ENCODE data around the gene POLR2A.

The POLR2A gene

DNA sequence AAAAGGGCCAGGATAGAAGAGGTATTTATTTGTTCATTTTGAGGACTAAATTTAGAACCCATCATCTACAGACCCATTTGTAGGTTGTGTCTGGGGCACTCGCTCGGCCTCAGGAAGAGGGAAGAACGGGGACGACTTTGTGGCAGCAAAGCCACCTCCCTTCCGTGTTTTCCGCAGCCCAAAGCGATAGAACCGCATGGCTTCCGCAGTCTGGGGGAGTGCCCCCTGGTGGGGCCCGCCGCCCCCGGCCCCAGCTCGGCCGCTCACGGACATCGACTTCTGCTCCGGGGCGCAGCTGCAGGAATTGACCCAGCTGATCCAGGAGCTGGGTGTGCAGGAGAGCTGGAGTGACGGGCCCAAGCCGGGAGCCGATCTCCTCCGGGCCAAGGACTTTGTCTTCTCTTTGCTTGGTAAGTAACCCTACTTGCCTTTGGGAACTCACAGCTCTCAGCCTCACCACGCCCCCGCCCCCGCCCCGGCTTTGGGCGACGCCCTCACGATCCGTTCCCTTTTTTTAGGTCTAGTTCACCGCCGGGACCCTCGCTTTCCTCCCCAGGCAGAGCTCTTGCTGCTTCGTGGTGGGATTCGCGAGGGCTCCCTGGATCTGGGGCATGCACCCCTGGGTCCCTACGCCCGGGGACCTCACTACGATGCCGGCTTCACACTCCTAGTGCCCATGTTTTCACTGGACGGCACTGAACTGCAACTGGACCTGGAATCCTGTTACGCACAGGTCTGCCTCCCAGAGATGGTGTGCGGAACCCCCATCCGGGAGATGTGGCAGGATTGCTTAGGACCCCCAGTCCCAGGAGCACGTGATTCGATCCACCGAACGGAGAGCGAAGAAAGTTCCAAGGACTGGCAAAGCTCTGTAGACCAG lies 48.2 kb upstream of the POLR2A start (continued):
- TF ChIP-seq ZNF335 (tag by site-specific recombination; conservative IDR thresholded peaks at IDR 0.05) (no peak; the same call in 1 of the 2 replicates), BCL11A (tag by site-specific recombination; IDR thresholded peaks at IDR 0.05; ENCODE audit: low read depth) (no peak), ZFP41 (tag by site-specific recombination; IDR thresholded peaks at IDR 0.05; ENCODE audit: borderline replicate concordance) (no peak), ZNF747 (tag by site-specific recombination; IDR thresholded peaks at IDR 0.05) (no peak), ZFP69B (tag by site-specific recombination; IDR thresholded peaks at IDR 0.05) (peak; percentile 90), ZNF707 (tag by site-specific recombination; IDR thresholded peaks at IDR 0.05) (no peak), IKZF3 (tag by site-specific recombination; IDR thresholded peaks at IDR 0.05) (no peak), KLF9 (tag by site-specific recombination; IDR thresholded peaks at IDR 0.05; ENCODE audit: low read depth) (peak; percentile 38; the same call in 1 of the 2 replicates), ZSCAN23 (tag by site-specific recombination; IDR thresholded peaks at IDR 0.05) (no peak), ZNF239 (tag by site-specific recombination; IDR thresholded peaks at IDR 0.05) (no peak), ZBTB48 (tag by site-specific recombination; IDR thresholded peaks at IDR 0.05) (no peak), ZNF148 (tag by site-specific recombination; IDR thresholded peaks at IDR 0.05; ENCODE audit: borderline replicate concordance) (no peak), ZNF404 (tag by site-specific recombination; IDR thresholded peaks at IDR 0.05) (no peak), ZBTB10 (tag by site-specific recombination; IDR thresholded peaks at IDR 0.05) (no peak), ZNF701 (tag by site-specific recombination; IDR thresholded peaks at IDR 0.05) (no peak), ZNF501 (tag by site-specific recombination; IDR thresholded peaks at IDR 0.05) (0 out of 2 replicates have a peak, but pooled peaks have one; percentile 52), ZNF530 (tag by site-specific recombination; IDR thresholded peaks at IDR 0.05; ENCODE audit: low read depth) (no peak), ZNF76 (tag by site-specific recombination; IDR thresholded peaks at IDR 0.05; ENCODE audit: borderline replicate concordance, low read depth) (no peak), ZNF558 (tag by site-specific recombination; IDR thresholded peaks at IDR 0.05) (no peak), ZNF791 (tag by site-specific recombination; IDR thresholded peaks at IDR 0.05) (no peak), ZNF362 (tag by site-specific recombination; IDR thresholded peaks at IDR 0.05) (no peak), ZNF837 (tag by site-specific recombination; IDR thresholded peaks at IDR 0.05) (no peak)
- TF ChIP-seq, protein P1, sequence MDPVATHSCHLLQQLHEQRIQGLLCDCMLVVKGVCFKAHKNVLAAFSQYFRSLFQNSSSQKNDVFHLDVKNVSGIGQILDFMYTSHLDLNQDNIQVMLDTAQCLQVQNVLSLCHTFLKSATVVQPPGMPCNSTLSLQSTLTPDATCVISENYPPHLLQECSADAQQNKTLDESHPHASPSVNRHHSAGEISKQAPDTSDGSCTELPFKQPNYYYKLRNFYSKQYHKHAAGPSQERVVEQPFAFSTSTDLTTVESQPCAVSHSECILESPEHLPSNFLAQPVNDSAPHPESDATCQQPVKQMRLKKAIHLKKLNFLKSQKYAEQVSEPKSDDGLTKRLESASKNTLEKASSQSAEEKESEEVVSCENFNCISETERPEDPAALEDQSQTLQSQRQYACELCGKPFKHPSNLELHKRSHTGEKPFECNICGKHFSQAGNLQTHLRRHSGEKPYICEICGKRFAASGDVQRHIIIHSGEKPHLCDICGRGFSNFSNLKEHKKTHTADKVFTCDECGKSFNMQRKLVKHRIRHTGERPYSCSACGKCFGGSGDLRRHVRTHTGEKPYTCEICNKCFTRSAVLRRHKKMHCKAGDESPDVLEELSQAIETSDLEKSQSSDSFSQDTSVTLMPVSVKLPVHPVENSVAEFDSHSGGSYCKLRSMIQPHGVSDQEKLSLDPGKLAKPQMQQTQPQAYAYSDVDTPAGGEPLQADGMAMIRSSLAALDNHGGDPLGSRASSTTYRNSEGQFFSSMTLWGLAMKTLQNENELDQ (tag by site-specific recombination; IDR thresholded peaks at IDR 0.05; ENCODE audit: low read depth): no peak
- TF ChIP-seq, protein P2, sequence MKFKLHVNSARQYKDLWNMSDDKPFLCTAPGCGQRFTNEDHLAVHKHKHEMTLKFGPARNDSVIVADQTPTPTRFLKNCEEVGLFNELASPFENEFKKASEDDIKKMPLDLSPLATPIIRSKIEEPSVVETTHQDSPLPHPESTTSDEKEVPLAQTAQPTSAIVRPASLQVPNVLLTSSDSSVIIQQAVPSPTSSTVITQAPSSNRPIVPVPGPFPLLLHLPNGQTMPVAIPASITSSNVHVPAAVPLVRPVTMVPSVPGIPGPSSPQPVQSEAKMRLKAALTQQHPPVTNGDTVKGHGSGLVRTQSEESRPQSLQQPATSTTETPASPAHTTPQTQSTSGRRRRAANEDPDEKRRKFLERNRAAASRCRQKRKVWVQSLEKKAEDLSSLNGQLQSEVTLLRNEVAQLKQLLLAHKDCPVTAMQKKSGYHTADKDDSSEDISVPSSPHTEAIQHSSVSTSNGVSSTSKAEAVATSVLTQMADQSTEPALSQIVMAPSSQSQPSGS (tag by site-specific recombination; IDR thresholded peaks at IDR 0.05; ENCODE audit: low read depth): no peak
- TF ChIP-seq, protein P3, sequence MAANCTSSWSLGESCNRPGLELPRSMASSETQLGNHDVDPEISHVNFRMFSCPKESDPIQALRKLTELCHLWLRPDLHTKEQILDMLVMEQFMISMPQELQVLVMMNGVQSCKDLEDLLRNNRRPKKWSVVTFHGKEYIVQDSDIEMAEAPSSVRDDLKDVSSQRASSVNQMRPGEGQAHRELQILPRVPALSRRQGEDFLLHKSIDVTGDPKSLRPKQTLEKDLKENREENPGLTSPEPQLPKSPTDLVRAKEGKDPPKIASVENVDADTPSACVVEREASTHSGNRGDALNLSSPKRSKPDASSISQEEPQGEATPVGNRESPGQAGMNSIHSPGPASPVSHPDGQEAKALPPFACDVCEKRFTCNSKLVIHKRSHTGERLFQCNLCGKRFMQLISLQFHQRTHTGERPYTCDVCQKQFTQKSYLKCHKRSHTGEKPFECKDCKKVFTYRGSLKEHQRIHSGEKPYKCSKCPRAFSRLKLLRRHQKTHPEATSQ (tag by site-specific recombination; IDR thresholded peaks at IDR 0.05): no peak
- TF ChIP-seq, protein P4, sequence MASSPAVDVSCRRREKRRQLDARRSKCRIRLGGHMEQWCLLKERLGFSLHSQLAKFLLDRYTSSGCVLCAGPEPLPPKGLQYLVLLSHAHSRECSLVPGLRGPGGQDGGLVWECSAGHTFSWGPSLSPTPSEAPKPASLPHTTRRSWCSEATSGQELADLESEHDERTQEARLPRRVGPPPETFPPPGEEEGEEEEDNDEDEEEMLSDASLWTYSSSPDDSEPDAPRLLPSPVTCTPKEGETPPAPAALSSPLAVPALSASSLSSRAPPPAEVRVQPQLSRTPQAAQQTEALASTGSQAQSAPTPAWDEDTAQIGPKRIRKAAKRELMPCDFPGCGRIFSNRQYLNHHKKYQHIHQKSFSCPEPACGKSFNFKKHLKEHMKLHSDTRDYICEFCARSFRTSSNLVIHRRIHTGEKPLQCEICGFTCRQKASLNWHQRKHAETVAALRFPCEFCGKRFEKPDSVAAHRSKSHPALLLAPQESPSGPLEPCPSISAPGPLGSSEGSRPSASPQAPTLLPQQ (tag by site-specific recombination; IDR thresholded peaks at IDR 0.05): peak; percentile 89

Data from HEK293 (cell line).